Keratinocyte (primary cell): ENCODE results near the gene OR56B1. TPM values are rescaled to one million over a fixed set of nuclear protein-coding genes. Genes with fewer than 3 reads are reported as not detected.

Experiments
- DNase-seq: peaks from one replicate; pipeline ENCODE4 v3.0.0-alpha.2; 2011; ENCODE audit warnings: low read depth, missing footprints, low spot score
- FAIRE-seq: peaks from 2 replicates; lab custom pipeline; 2011; peaks lifted over from hg19 to GRCh38; lab: Jason Lieb, UNC
- H2AFZ ChIP-seq: 2 replicates; pipeline ENCODE4 v1.6.0; 2012; ENCODE audit warnings: low read length, control low read depth, inconsistent platforms; ENCODE audit not compliant: control insufficient read depth
- H3K27ac ChIP-seq: 2 replicates; pipeline ENCODE4 v1.5.1; 2011; ENCODE audit warnings: low read length; ENCODE audit not compliant: control insufficient read depth, insufficient read depth
- H3K27me3 ChIP-seq: 3 replicates; pipeline ENCODE4 v1.6.0; 2011; ENCODE audit warnings: low read length; ENCODE audit not compliant: control insufficient read depth, insufficient read depth; ENCODE audit errors: extremely low read depth
- H3K36me3 ChIP-seq, 2 experiments: 2 replicates in 1 of 2; 3 replicates in 1 of 2; pipeline ENCODE4 v1.5.1; 2011; ENCODE audit warnings: low read length in 2 of 2, mild to moderate bottlenecking in 1 of 2; ENCODE audit not compliant: control insufficient read depth in 2 of 2, insufficient read depth in 2 of 2; ENCODE audit errors: extremely low read depth in 1 of 2
- H3K4me1 ChIP-seq: 3 replicates; pipeline ENCODE4 v1.5.1; 2011; ENCODE audit warnings: low read length; ENCODE audit not compliant: control insufficient read depth, insufficient read depth; ENCODE audit errors: extremely low read depth
- H3K4me2 ChIP-seq: 3 replicates; pipeline ENCODE4 v1.6.0; 2011; ENCODE audit warnings: low read depth, low read length; ENCODE audit not compliant: control insufficient read depth, insufficient read depth; ENCODE audit errors: extremely low read depth
- H3K4me3 ChIP-seq, 3 experiments: fragments of 200-600 bp in 1 of 3; sonication (generic) in 1 of 3; 2 replicates in 2 of 3; 3 replicates in 1 of 3; pipeline ENCODE4 v1.5.1; 2011 to 2016; ENCODE audit warnings: low read length in 3 of 3, mild to moderate bottlenecking in 3 of 3, control low read depth in 2 of 3, inconsistent platforms in 1 of 3, low read depth in 1 of 3, mixed read lengths in 1 of 3, mixed run types in 1 of 3, moderate library complexity in 1 of 3; ENCODE audit not compliant: control insufficient read depth in 2 of 3, insufficient read depth in 2 of 3; ENCODE audit errors: extremely low read depth in 1 of 3
- H3K79me2 ChIP-seq: 2 replicates; pipeline ENCODE4 v1.6.0; 2012; ENCODE audit warnings: low read length; ENCODE audit not compliant: control insufficient read depth, insufficient read depth
- H3K9ac ChIP-seq: 3 replicates; pipeline ENCODE4 v1.6.0; 2011; ENCODE audit warnings: low read length; ENCODE audit not compliant: control insufficient read depth, insufficient read depth; ENCODE audit errors: extremely low read depth
- H3K9me1 ChIP-seq: 3 replicates; pipeline ENCODE4 v1.6.0; 2011; ENCODE audit warnings: low read length; ENCODE audit not compliant: control insufficient read depth, insufficient read depth; ENCODE audit errors: extremely low read depth
- H3K9me3 ChIP-seq: 2 replicates; pipeline ENCODE4 v1.5.1; 2012; ENCODE audit warnings: low read depth, low read length; ENCODE audit not compliant: control insufficient read depth
- H4K20me1 ChIP-seq: 3 replicates; pipeline ENCODE4 v1.6.0; 2011; ENCODE audit warnings: low read length; ENCODE audit not compliant: control insufficient read depth, insufficient read depth; ENCODE audit errors: extremely low read depth
- EZH2 ChIP-seq: IDR thresholded peaks from one replicate; pipeline ENCODE4 v1.6.1; 2012; ENCODE audit warnings: inconsistent platforms, mild to moderate bottlenecking, low read length, moderate library complexity
- dilution Hi-C: fragments of 300-500 bp; cut with MboI; formaldehyde crosslinking; loops from one replicate; pipeline ENCODE4 v1.7.0; 2020; ENCODE audit warnings: low sequenced_read_pairs; ENCODE audit not compliant: extremely low pct_ligation_motif_present
- polyA plus RNA-seq, 5 experiments: library from polyadenylated mRNA; depleted of rRNA in 3 of 5; stranded (reverse) in 3 of 5; stranded (forward) in 1 of 5; unstranded in 1 of 5; fragments of >200 nt; gene quantifications; 1 replicate in 1 of 5; 2 replicates in 3 of 5; 3 replicates in 1 of 5; pipeline versions ENCODE4 v1.2.1 to v1.2.3, GENCODE V29; 2011 to 2012; ENCODE audit warnings: missing spikeins in 2 of 5, low read depth in 1 of 5, low replicate concordance in 1 of 5
- TF ChIP-seq, protein P1 (sequence below), 3 experiments: IDR thresholded peaks in 1 of 3; conservative IDR thresholded peaks in 1 of 3; optimal IDR thresholded peaks in 1 of 3; 2 replicates in 2 of 3; 3 replicates in 1 of 3; pipeline versions ENCODE3 to v1.5.1; 2011; ENCODE audit warnings: low read length in 3 of 3, mild to moderate bottlenecking in 3 of 3, moderate library complexity in 2 of 3, control low read depth in 1 of 3, inconsistent platforms in 1 of 3; ENCODE audit not compliant: insufficient read depth in 2 of 3; ENCODE audit errors: extremely low read depth in 1 of 3

The OR56B1 gene
- polyA plus RNA-seq, 1 donor (not counting 4 experiments of a cell fraction or from before 2014, with no cell fraction given), result not detected

DNA sequence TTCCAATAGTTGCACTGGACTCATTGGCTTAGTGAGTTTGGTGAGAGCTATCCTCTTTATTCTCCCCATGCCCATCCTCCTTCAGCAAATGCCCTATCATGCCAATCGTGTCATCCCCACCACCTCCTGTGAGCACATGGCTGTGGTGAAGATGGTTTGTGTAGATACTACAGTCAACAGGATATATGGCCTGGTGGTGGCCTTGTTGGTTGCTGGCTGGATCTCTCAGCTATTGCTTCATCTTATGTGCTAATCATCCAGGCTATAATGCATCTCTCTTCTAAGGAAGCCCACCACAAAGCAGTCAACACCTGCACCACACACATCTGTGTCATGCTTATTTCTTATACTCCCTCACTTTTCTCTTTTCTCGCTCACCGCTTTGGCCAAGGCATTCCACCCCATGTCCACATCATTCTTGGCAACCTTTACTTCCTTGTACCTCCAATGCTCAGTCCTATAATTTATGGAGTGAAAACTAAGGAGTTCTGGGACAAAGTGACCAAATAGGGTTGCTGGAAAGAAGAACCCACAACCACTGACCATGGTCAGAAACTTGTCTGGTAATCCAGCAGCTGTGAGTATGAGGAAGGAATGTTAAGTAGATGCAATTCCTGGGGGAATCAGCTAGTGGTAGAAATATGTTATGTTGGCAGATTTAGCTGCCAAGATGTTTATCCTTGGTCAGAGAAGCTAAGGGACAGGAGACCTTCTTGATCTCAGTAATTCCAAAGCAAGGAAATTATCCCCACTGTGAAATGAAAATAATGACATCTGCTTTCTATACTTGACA, 16.3 kb upstream of the OR56B1 start:
- dilution Hi-C loops, result no loop called here
- Histone ChIP-seq H3K4me1 (no peaks in the 10 kb centered on the region), H3K27ac (no peak overlapping the region), H4K20me1 (no peaks in the 10 kb centered on the region), H3K9ac (no peak overlapping the region), H3K79me2 (no peaks in the 10 kb centered on the region), H3K9me3 (no peaks in the 10 kb centered on the region), H3K4me3 (no peak overlapping the region), H3K4me2 (no peak overlapping the region), H3K27me3 (no peaks in the 10 kb centered on the region), H3K9me1 (no peaks in the 10 kb centered on the region), H2AFZ (no peak overlapping the region), H3K36me3 (no peaks in the 10 kb centered on the region)
- DNase-seq (no peak), FAIRE-seq (no peak)
- no peak for TF ChIP-seq EZH2
- TF ChIP-seq, protein P1, sequence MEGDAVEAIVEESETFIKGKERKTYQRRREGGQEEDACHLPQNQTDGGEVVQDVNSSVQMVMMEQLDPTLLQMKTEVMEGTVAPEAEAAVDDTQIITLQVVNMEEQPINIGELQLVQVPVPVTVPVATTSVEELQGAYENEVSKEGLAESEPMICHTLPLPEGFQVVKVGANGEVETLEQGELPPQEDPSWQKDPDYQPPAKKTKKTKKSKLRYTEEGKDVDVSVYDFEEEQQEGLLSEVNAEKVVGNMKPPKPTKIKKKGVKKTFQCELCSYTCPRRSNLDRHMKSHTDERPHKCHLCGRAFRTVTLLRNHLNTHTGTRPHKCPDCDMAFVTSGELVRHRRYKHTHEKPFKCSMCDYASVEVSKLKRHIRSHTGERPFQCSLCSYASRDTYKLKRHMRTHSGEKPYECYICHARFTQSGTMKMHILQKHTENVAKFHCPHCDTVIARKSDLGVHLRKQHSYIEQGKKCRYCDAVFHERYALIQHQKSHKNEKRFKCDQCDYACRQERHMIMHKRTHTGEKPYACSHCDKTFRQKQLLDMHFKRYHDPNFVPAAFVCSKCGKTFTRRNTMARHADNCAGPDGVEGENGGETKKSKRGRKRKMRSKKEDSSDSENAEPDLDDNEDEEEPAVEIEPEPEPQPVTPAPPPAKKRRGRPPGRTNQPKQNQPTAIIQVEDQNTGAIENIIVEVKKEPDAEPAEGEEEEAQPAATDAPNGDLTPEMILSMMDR (optimal IDR thresholded peaks at IDR 0.05 in 1 of 3, IDR thresholded peaks at IDR 0.05 in 1 of 3, conservative IDR thresholded peaks at IDR 0.05 in 1 of 3; ENCODE audit: extremely low read depth in 1 of 3, insufficient read depth in 2 of 3, low read length in 3 of 3), result no peak

DNA sequence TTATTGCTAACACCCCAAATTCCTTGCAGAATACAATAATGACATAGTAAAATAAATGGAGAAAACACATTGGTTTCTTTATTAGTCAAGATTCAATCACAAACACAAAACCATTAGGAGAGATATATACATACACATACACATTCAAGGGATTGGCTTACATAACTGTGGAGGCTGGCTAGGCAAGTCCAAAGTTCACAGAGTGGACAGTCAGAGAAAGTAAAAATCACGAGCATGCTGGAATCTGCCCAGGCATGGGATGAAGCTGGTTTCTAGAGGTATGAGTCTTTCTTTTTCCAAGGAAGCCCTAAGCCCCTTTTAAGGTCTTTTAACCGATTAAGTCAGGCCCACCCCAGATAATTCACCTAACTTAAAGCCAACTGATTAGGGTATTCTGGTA, 13.6 kb upstream of the OR56B1 start:
- no peaks in the 10 kb centered on the region for H3K9me3 ChIP-seq
- H3K36me3 ChIP-seq, result no peaks in the 10 kb centered on the region
- no peaks in the 10 kb centered on the region for H3K9me1 ChIP-seq
- FAIRE-seq, result no peak
- H3K4me3 ChIP-seq, result no peak overlapping the region
- H3K79me2 ChIP-seq, result no peaks in the 10 kb centered on the region
- H3K4me2 ChIP-seq, result no peak overlapping the region
- no peaks in the 10 kb centered on the region for H3K27me3 ChIP-seq
- no peak for DNase-seq
- TF ChIP-seq, protein P1 (optimal IDR thresholded peaks at IDR 0.05 in 1 of 3, IDR thresholded peaks at IDR 0.05 in 1 of 3, conservative IDR thresholded peaks at IDR 0.05 in 1 of 3; ENCODE audit: extremely low read depth in 1 of 3, insufficient read depth in 2 of 3, low read length in 3 of 3), result no peak
- TF ChIP-seq EZH2, result no peak
- H3K9ac ChIP-seq, result no peak overlapping the region
- no peak overlapping the region for H3K27ac ChIP-seq
- H2AFZ ChIP-seq, result no peak overlapping the region
- no peaks in the 10 kb centered on the region for H3K4me1 ChIP-seq
- no peaks in the 10 kb centered on the region for H4K20me1 ChIP-seq
- dilution Hi-C loops, result no loop called here
